Body of pancreas (tissue), 4 donors: ENCODE measurements around the gene LRRC15.

Experiments used
- POLR2A ChIP-seq, 3 donors: fragments of 450-650 bp; IDR thresholded peaks; one replicate each; pipeline ENCODE4 v1.6.1; 2016; ENCODE audit warnings: antibody characterized with exemption in 3 of 3, mild to moderate bottlenecking in 2 of 3
- TF ChIP-seq, protein P1 (sequence below), 7 experiments: fragments of 450-650 bp in 4 of 7; fragments of 200-600 bp in 3 of 7; sonication (generic) in 3 of 7; IDR thresholded peaks; one replicate each; pipeline ENCODE4 v1.5.1; 2016 to 2019; ENCODE audit warnings: antibody characterized with exemption in 7 of 7

DNA sequence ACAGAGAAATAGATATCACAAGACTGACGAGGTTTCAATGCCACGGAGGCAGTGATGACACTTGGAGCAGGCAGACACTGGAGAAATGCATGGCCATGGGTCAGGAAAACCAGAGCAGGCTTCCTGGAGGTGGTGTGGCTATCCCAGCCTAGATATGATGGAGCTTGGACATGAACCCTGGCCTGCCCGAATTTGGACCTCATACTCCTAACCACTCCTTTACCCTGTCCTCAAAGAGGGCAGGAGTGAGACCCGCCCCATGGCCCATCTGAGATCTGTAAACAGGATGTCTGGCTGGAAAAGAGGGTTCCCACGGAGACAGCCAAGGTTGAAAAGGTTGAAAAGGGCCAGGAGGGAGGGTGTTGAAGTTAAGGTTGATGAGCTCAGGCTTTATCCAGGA lies 49.4 kb downstream of the LRRC15 start:
- TF ChIP-seq, protein P1, sequence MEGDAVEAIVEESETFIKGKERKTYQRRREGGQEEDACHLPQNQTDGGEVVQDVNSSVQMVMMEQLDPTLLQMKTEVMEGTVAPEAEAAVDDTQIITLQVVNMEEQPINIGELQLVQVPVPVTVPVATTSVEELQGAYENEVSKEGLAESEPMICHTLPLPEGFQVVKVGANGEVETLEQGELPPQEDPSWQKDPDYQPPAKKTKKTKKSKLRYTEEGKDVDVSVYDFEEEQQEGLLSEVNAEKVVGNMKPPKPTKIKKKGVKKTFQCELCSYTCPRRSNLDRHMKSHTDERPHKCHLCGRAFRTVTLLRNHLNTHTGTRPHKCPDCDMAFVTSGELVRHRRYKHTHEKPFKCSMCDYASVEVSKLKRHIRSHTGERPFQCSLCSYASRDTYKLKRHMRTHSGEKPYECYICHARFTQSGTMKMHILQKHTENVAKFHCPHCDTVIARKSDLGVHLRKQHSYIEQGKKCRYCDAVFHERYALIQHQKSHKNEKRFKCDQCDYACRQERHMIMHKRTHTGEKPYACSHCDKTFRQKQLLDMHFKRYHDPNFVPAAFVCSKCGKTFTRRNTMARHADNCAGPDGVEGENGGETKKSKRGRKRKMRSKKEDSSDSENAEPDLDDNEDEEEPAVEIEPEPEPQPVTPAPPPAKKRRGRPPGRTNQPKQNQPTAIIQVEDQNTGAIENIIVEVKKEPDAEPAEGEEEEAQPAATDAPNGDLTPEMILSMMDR (IDR thresholded peaks at IDR 0.05), result no peak
- TF ChIP-seq POLR2A (IDR thresholded peaks at IDR 0.05), result no peak
